Spleen (tissue), 11 donors: Measurements from ENCODE around the gene CIDEC. TPM values are rescaled to one million over a fixed set of nuclear protein-coding genes. Genes with fewer than 3 reads are reported as not detected.
A peak's percentile ranks its signal among the peaks of the same experiment; 100 is the strongest.

Experiments
- DNase-seq: peaks from one replicate; pipeline ENCODE4 v3.0.0-alpha.2; 2020
- H3K27ac ChIP-seq, 8 donors: fragments of 200-600 bp; sonication (generic) in 7 of 8; 1 replicate in 4 of 8; 2 replicates in 4 of 8; pipeline versions ENCODE4 v1.5.0 to v1.8.0; 2016 to 2021; ENCODE audit warnings: inconsistent platforms in 4 of 8, mild to moderate bottlenecking in 4 of 8, moderate library complexity in 1 of 8
- H3K27me3 ChIP-seq, 7 donors: fragments of 200-600 bp; sonication (generic) in 6 of 7; replicated peaks in 1 of 7; 1 replicate in 4 of 7; 2 replicates in 3 of 7; pipeline versions ENCODE4 v1.5.0 to v1.8.0; 2016 to 2021; ENCODE audit warnings: inconsistent platforms in 3 of 7, mild to moderate bottlenecking in 1 of 7
- H3K36me3 ChIP-seq, 6 donors: fragments of 200-600 bp; sonication (generic) in 5 of 6; 1 replicate in 4 of 6; 2 replicates in 2 of 6; pipeline versions ENCODE4 v1.5.0 to v1.8.0; 2016 to 2021; ENCODE audit warnings: inconsistent platforms in 2 of 6
- H3K4me1 ChIP-seq, 6 donors: fragments of 200-600 bp; sonication (generic) in 5 of 6; 1 replicate in 3 of 6; 2 replicates in 3 of 6; pipeline versions ENCODE4 v1.5.0 to v1.8.0; 2016 to 2021; ENCODE audit warnings: inconsistent platforms in 3 of 6
- H3K4me3 ChIP-seq, 8 donors: fragments of 200-600 bp; sonication (generic) in 7 of 8; 1 replicate in 4 of 8; 2 replicates in 4 of 8; pipeline versions ENCODE4 v1.5.0 to v1.8.0; 2016 to 2021; ENCODE audit warnings: inconsistent platforms in 4 of 8, mild to moderate bottlenecking in 4 of 8, moderate library complexity in 2 of 8
- H3K9me3 ChIP-seq, 8 donors: fragments of 200-600 bp; sonication (generic) in 7 of 8; 1 replicate in 4 of 8; 2 replicates in 4 of 8; pipeline versions ENCODE4 v1.5.0 to v1.8.0; 2016 to 2021; ENCODE audit warnings: inconsistent platforms in 4 of 8
- CTCF ChIP-seq, 11 experiments: fragments of 200-600 bp in 7 of 11; fragments of 450-650 bp in 4 of 11; sonication (generic) in 4 of 11; IDR thresholded peaks in 8 of 11; conservative IDR thresholded peaks in 3 of 11; 1 replicate in 7 of 11; 2 replicates in 4 of 11; pipeline versions ENCODE4 v1.4.0 to v1.8.0; 2016 to 2021; ENCODE audit warnings: antibody characterized with exemption in 11 of 11, inconsistent platforms in 4 of 11, mild to moderate bottlenecking in 1 of 11
- POLR2A ChIP-seq, 3 donors: fragments of 450-650 bp; IDR thresholded peaks; one replicate each; pipeline ENCODE4 v1.5.1; 2017; ENCODE audit warnings: antibody characterized with exemption in 3 of 3, mild to moderate bottlenecking in 1 of 3
- POLR2AphosphoS5 ChIP-seq, 3 donors: sonication (generic); formaldehyde crosslinking; IDR thresholded peaks; one replicate each; pipeline ENCODE4 v1.5.1; 2017; ENCODE audit warnings: antibody characterized with exemption in 3 of 3
- WGBS, 5 donors: extraction: QIAGEN DNeasy Blood & Tissue Kit in 3 of 5; methylation state at CpG; one replicate each; pipeline versions ENCODE4 v1.1.5 to v1.1.7; 2013 to 2018; 5-methylcytosine and 5-hydroxymethylcytosine counted together
- intact Hi-C: fragments of 100-400 bp; cut with DNase I; formaldehyde crosslinking; loops from one replicate; pipeline ENCODE4 v1.15.0; 2023; ENCODE audit warnings: low total_unique reads
- polyA plus RNA-seq, 3 donors: library from polyadenylated mRNA; stranded (reverse); fragments of 200-250 nt; gene quantifications; one replicate each; pipeline ENCODE4 v1.2.1, GENCODE V29; 2013
- total RNA-seq, 7 donors: library from RNA; depleted of rRNA in 3 of 7; stranded (reverse); fragments of >200 nt in 3 of 7; fragmentation: NEBNext Ultra II Directional in 4 of 7; extraction: Animal tissue kit (Norgen Biotek cat#: 25700) in 4 of 7; gene quantifications; one replicate each; pipeline versions ENCODE4 v1.1.0 to v1.2.1, GENCODE V29; 2016 to 2021
- donor health status: healthy with polysubstance abuse.
- donor health status: DM: no; HTN: no; CAD: no; lungs with moderate emphysema.
- donor health status: DM: no; HTN: no; CAD: no.
- donor health status: Bipolar disorder and iron deficiency.
- donor health status: healthy.
- donor health status: DM: no; HTN: no; CAD: no.
- donor health status: DM: yes; HTN: yes; CAD: no.

Gene CIDEC
- total and polyA plus RNA-seq, 10 donors = 0.13 to 0.24 TPM; not detected in 8

- Histone ChIP-seq H3K27me3 (no peaks in the 10 kb centered on the region), H3K4me1 (peaks cover 2 to 26% (median 12%) of the 10 kb centered on the region in 6 donors), H3K36me3 (peaks cover 4 to 91% (median 62%) of the 10 kb centered on the region in 6 donors), H3K4me3 (no peak overlapping the region), H3K27ac (peak overlapping the region in 1 of 8 donors; percentile 17), H3K9me3 (no peaks in the 10 kb centered on the region)
- 59 to 77% (median 72%) methylated on average over 12 of the region's 12 CpGs for WGBS, 5 donors
- DNase-seq = no peak
- intact Hi-C loops = no loop called here
- TF ChIP-seq CTCF (IDR thresholded peaks at IDR 0.05 in 8 of 11, conservative IDR thresholded peaks at IDR 0.05 in 3 of 11) (no peak), POLR2AphosphoS5 (IDR thresholded peaks at IDR 0.05) (peak in 2 of 3 donors; percentile 28 to 33)
Measured at GRCh38 chr3:9837701-9838582, 42.1 kb downstream of the CIDEC start.

- Histone ChIP-seq H3K36me3 (peaks cover 0 to 100% (median 48%) of the 10 kb centered on the region in 6 donors), H3K4me1 (peaks cover 0 to 15% (median 4%) of the 10 kb centered on the region in 6 donors), H3K9me3 (no peaks in the 10 kb centered on the region), H3K27ac (no peak overlapping the region), H3K27me3 (no peaks in the 10 kb centered on the region), H3K4me3 (no peak overlapping the region)
- intact Hi-C loops = no loop called here
- DNase-seq = no peak
- 73 to 91% (median 90%) methylated on average over 14 to 18 of the region's 18 CpGs for WGBS, 5 donors
- TF ChIP-seq POLR2AphosphoS5 (IDR thresholded peaks at IDR 0.05) = peak in 1 of 3 donors; percentile 50
- no peak for TF ChIP-seq POLR2A (IDR thresholded peaks at IDR 0.05)
Measured at GRCh38 chr3:9834520-9835380, 45.3 kb downstream of the CIDEC start.

GRCh38 chr3:9833078-9833477, 47.0 kb downstream of the CIDEC start:
- 86 to 98% (median 96%) methylated on average over 6 to 9 of the region's 9 CpGs for WGBS, 5 donors
- Histone ChIP-seq H3K4me3 (no peak overlapping the region), H3K27me3 (no peaks in the 10 kb centered on the region), H3K9me3 (no peaks in the 10 kb centered on the region), H3K4me1 (peaks cover 0 to 10% (median 2%) of the 10 kb centered on the region in 6 donors), H3K36me3 (peaks cover 0 to 100% (median 44%) of the 10 kb centered on the region in 6 donors), H3K27ac (no peak overlapping the region)
- intact Hi-C loops = no loop called here
- DNase-seq = no peak
- TF ChIP-seq POLR2AphosphoS5 (IDR thresholded peaks at IDR 0.05) (peak in 1 of 3 donors; percentile 34), CTCF (IDR thresholded peaks at IDR 0.05 in 8 of 11, conservative IDR thresholded peaks at IDR 0.05 in 3 of 11) (no peak), POLR2A (IDR thresholded peaks at IDR 0.05) (no peak)

GRCh38 chr3:9831253-9831652, 48.8 kb downstream of the CIDEC start:
- peaks cover 0 to 6% (median 0%) of the 10 kb centered on the region in 6 donors for H3K4me1 ChIP-seq
- H3K9me3 ChIP-seq = no peaks in the 10 kb centered on the region
- no peak for DNase-seq
- intact Hi-C loops = no loop called here
- no peak overlapping the region for H3K27ac ChIP-seq
- H3K36me3 ChIP-seq = peaks cover 0 to 97% (median 42%) of the 10 kb centered on the region in 6 donors
- TF ChIP-seq CTCF (IDR thresholded peaks at IDR 0.05 in 8 of 11, conservative IDR thresholded peaks at IDR 0.05 in 3 of 11) (no peak), POLR2A (IDR thresholded peaks at IDR 0.05) (no peak), POLR2AphosphoS5 (IDR thresholded peaks at IDR 0.05) (no peak)
- WGBS, 5 donors = 90 to 96% (median 94%) methylated on average over 3 of the region's 3 CpGs
- no peak overlapping the region for H3K4me3 ChIP-seq
- no peaks in the 10 kb centered on the region for H3K27me3 ChIP-seq
